Measurements from ENCODE around the gene SLC37A2. TPM values are rescaled to one million over a fixed set of nuclear protein-coding genes. Genes with fewer than 3 reads are reported as not detected.

Gene SLC37A2
- total RNA-seq, 1 donor from 2014 or later: 0.64 TPM

GRCh38 chr11:125078016-125078415, 14.9 kb downstream of the SLC37A2 start:
- Mint-ChIP-seq H3K36me3 (ENCODE audit: unreplicated experiment) (no peaks in the 10 kb centered on the region), H3K4me3 (ENCODE audit: unreplicated experiment) (no peak overlapping the region), H3K27me3 (ENCODE audit: unreplicated experiment) (no peaks in the 10 kb centered on the region), H3K27ac (ENCODE audit: unreplicated experiment) (no peak overlapping the region), H3K4me1 (ENCODE audit: unreplicated experiment) (peaks cover 9% of the 10 kb centered on the region), H3K9me3 (ENCODE audit: unreplicated experiment) (no peaks in the 10 kb centered on the region)
- DNase-seq (ENCODE audit: extremely low spot score, unreplicated experiment): peak; percentile 71
- no peak for TF ChIP-seq CTCF (IDR thresholded peaks at IDR 0.05)

GRCh38 chr11:125078516-125079140, 15.5 kb downstream of the SLC37A2 start:
- Mint-ChIP-seq H3K27me3 (ENCODE audit: unreplicated experiment) (no peaks in the 10 kb centered on the region), H3K4me3 (ENCODE audit: unreplicated experiment) (no peak overlapping the region), H3K9me3 (ENCODE audit: unreplicated experiment) (no peaks in the 10 kb centered on the region), H3K27ac (ENCODE audit: unreplicated experiment) (no peak overlapping the region), H3K36me3 (ENCODE audit: unreplicated experiment) (no peaks in the 10 kb centered on the region), H3K4me1 (ENCODE audit: unreplicated experiment) (peaks cover 15% of the 10 kb centered on the region)
- peak; percentile 73 for DNase-seq (ENCODE audit: extremely low spot score, unreplicated experiment)
- TF ChIP-seq CTCF (IDR thresholded peaks at IDR 0.05): no peak

- Mint-ChIP-seq H3K27ac (ENCODE audit: unreplicated experiment) (no peak overlapping the region), H3K9me3 (ENCODE audit: unreplicated experiment) (no peaks in the 10 kb centered on the region), H3K27me3 (ENCODE audit: unreplicated experiment) (no peaks in the 10 kb centered on the region), H3K4me3 (ENCODE audit: unreplicated experiment) (no peak overlapping the region), H3K4me1 (ENCODE audit: unreplicated experiment) (peaks cover 20% of the 10 kb centered on the region), H3K36me3 (ENCODE audit: unreplicated experiment) (no peaks in the 10 kb centered on the region)
- DNase-seq (ENCODE audit: extremely low spot score, unreplicated experiment): peak; percentile 68
- no peak for TF ChIP-seq CTCF (IDR thresholded peaks at IDR 0.05)
Observed at GRCh38 chr11:125079151-125079877, 16.2 kb downstream of the SLC37A2 start.

GRCh38 chr11:125079878-125080530, 16.9 kb downstream of the SLC37A2 start:
- Mint-ChIP-seq H3K4me3 (ENCODE audit: unreplicated experiment) (no peak overlapping the region), H3K27me3 (ENCODE audit: unreplicated experiment) (no peaks in the 10 kb centered on the region), H3K36me3 (ENCODE audit: unreplicated experiment) (no peaks in the 10 kb centered on the region), H3K9me3 (ENCODE audit: unreplicated experiment) (no peaks in the 10 kb centered on the region), H3K27ac (ENCODE audit: unreplicated experiment) (no peak overlapping the region), H3K4me1 (ENCODE audit: unreplicated experiment) (peaks cover 22% of the 10 kb centered on the region)
- TF ChIP-seq CTCF (IDR thresholded peaks at IDR 0.05): no peak
- peak; percentile 73 for DNase-seq (ENCODE audit: extremely low spot score, unreplicated experiment)

- H3K36me3 Mint-ChIP-seq (ENCODE audit: unreplicated experiment): no peaks in the 10 kb centered on the region
- no peaks in the 10 kb centered on the region for H3K27me3 Mint-ChIP-seq (ENCODE audit: unreplicated experiment)
- peak; percentile 69 for DNase-seq (ENCODE audit: extremely low spot score, unreplicated experiment)
- H3K9me3 Mint-ChIP-seq (ENCODE audit: unreplicated experiment): no peaks in the 10 kb centered on the region
- H3K27ac Mint-ChIP-seq (ENCODE audit: unreplicated experiment): no peak overlapping the region
- TF ChIP-seq CTCF (IDR thresholded peaks at IDR 0.05): no peak
- H3K4me1 Mint-ChIP-seq (ENCODE audit: unreplicated experiment): peaks cover 22% of the 10 kb centered on the region
- no peak overlapping the region for H3K4me3 Mint-ChIP-seq (ENCODE audit: unreplicated experiment)
Observed at GRCh38 chr11:125080531-125080911, 17.4 kb downstream of the SLC37A2 start.

Measured in osteocyte (in vitro differentiated cells).